NT2/D1 (cell line): ENCODE data around the gene TMEM207.

Experiments
- DNase-seq: peaks from one replicate; pipeline ENCODE4 v3.0.0-alpha.2; 2011; ENCODE audit warnings: low read depth, low spot score
- H3K27me3 ChIP-seq: 2 replicates; pipeline ENCODE4 v1.6.0; 2011; ENCODE audit warnings: mild to moderate bottlenecking; ENCODE audit not compliant: insufficient read length, insufficient read depth
- H3K36me3 ChIP-seq: 2 replicates; pipeline ENCODE4 v1.6.1; 2011; ENCODE audit warnings: mild to moderate bottlenecking, low read length, mixed read lengths; ENCODE audit not compliant: insufficient read depth, insufficient read length
- H3K4me1 ChIP-seq: 2 replicates; pipeline ENCODE4 v1.5.1; 2011; ENCODE audit not compliant: insufficient read depth, insufficient read length
- H3K4me3 ChIP-seq: 2 replicates; pipeline ENCODE4 v1.5.1; 2011; ENCODE audit warnings: low read depth; ENCODE audit not compliant: insufficient read length
- H3K9ac ChIP-seq: 2 replicates; pipeline ENCODE4 v1.6.0; 2011; ENCODE audit warnings: low read depth; ENCODE audit not compliant: insufficient read length
- H3K9me3 ChIP-seq: 2 replicates; pipeline ENCODE4 v1.5.1; 2011; ENCODE audit warnings: mild to moderate bottlenecking, low read length; ENCODE audit not compliant: insufficient read depth
- SUZ12 ChIP-seq: IDR thresholded peaks from 2 replicates; pipeline ENCODE4 v1.6.1; 2011; ENCODE audit not compliant: insufficient read length, insufficient read depth; ENCODE audit errors: extremely low read depth
- YY1 ChIP-seq: IDR thresholded peaks from 2 replicates; pipeline ENCODE4 v1.6.1; 2011; ENCODE audit not compliant: insufficient read length, insufficient read depth
- ZNF274 ChIP-seq: IDR thresholded peaks from 2 replicates; pipeline ENCODE4 v1.6.1; 2011; ENCODE audit warnings: mild to moderate bottlenecking, low read depth, low read length

TMEM207 gene

GRCh38 chr3:190414297-190414696 lies 35.4 kb downstream of the TMEM207 start:
- Histone ChIP-seq H3K36me3 (no peaks in the 10 kb centered on the region), H3K9ac (no peak overlapping the region), H3K9me3 (peaks cover 20% of the 10 kb centered on the region), H3K4me1 (no peaks in the 10 kb centered on the region), H3K27me3 (no peaks in the 10 kb centered on the region), H3K4me3 (no peak overlapping the region)
- no peak for TF ChIP-seq SUZ12
- no peak for TF ChIP-seq ZNF274
- no peak for TF ChIP-seq YY1
- DNase-seq, result no peak

- no peaks in the 10 kb centered on the region for H3K9me3 ChIP-seq
- no peaks in the 10 kb centered on the region for H3K27me3 ChIP-seq
- H3K4me1 ChIP-seq, result no peaks in the 10 kb centered on the region
- TF ChIP-seq SUZ12, result no peak
- TF ChIP-seq YY1, result no peak
- TF ChIP-seq ZNF274, result no peak
- H3K4me3 ChIP-seq, result no peak overlapping the region
- no peak for DNase-seq
- no peaks in the 10 kb centered on the region for H3K36me3 ChIP-seq
- no peak overlapping the region for H3K9ac ChIP-seq
Measured at GRCh38 chr3:190404715-190405114, 45.0 kb downstream of the TMEM207 start.

- Histone ChIP-seq H3K9ac (no peak overlapping the region), H3K27me3 (no peaks in the 10 kb centered on the region), H3K9me3 (no peaks in the 10 kb centered on the region), H3K4me3 (no peak overlapping the region), H3K36me3 (no peaks in the 10 kb centered on the region), H3K4me1 (no peaks in the 10 kb centered on the region)
- TF ChIP-seq YY1, result no peak
- TF ChIP-seq SUZ12, result no peak
- TF ChIP-seq ZNF274, result no peak
- DNase-seq, result no peak
Measured at GRCh38 chr3:190401963-190402362, 47.7 kb downstream of the TMEM207 start.

- no peak for DNase-seq
- no peak overlapping the region for H3K4me3 ChIP-seq
- H3K9me3 ChIP-seq, result no peaks in the 10 kb centered on the region
- H3K4me1 ChIP-seq, result no peaks in the 10 kb centered on the region
- no peaks in the 10 kb centered on the region for H3K36me3 ChIP-seq
- no peak for TF ChIP-seq ZNF274
- no peak for TF ChIP-seq YY1
- TF ChIP-seq SUZ12, result no peak
- H3K27me3 ChIP-seq, result no peaks in the 10 kb centered on the region
- H3K9ac ChIP-seq, result no peak overlapping the region
Measured at GRCh38 chr3:190399677-190400076, 50.0 kb downstream of the TMEM207 start.

- DNase-seq, result no peak
- Histone ChIP-seq H3K4me1 (no peaks in the 10 kb centered on the region), H3K9ac (no peak overlapping the region), H3K27me3 (no peaks in the 10 kb centered on the region), H3K36me3 (no peaks in the 10 kb centered on the region), H3K4me3 (no peak overlapping the region), H3K9me3 (no peaks in the 10 kb centered on the region)
- TF ChIP-seq YY1, result no peak
- TF ChIP-seq ZNF274, result no peak
- TF ChIP-seq SUZ12, result no peak
Measured at GRCh38 chr3:190397889-190398288, 51.8 kb downstream of the TMEM207 start.

GRCh38 chr3:190396001-190396400 lies 53.7 kb downstream of the TMEM207 start:
- TF ChIP-seq SUZ12 (no peak), ZNF274 (no peak), YY1 (no peak)
- Histone ChIP-seq H3K9me3 (no peaks in the 10 kb centered on the region), H3K27me3 (no peaks in the 10 kb centered on the region), H3K4me1 (no peaks in the 10 kb centered on the region), H3K9ac (no peak overlapping the region), H3K36me3 (no peaks in the 10 kb centered on the region), H3K4me3 (no peak overlapping the region)
- DNase-seq, result no peak

GRCh38 chr3:190388703-190389102 lies 61.0 kb downstream of the TMEM207 start:
- H3K27me3 ChIP-seq, result no peaks in the 10 kb centered on the region
- no peaks in the 10 kb centered on the region for H3K4me1 ChIP-seq
- H3K9ac ChIP-seq, result no peak overlapping the region
- no peaks in the 10 kb centered on the region for H3K36me3 ChIP-seq
- no peaks in the 10 kb centered on the region for H3K9me3 ChIP-seq
- H3K4me3 ChIP-seq, result no peak overlapping the region
- no peak for TF ChIP-seq ZNF274
- no peak for TF ChIP-seq SUZ12
- no peak for TF ChIP-seq YY1
- no peak for DNase-seq

- no peak for DNase-seq
- no peak for TF ChIP-seq ZNF274
- TF ChIP-seq YY1, result no peak
- no peak within 1 kb of the TSS for H3K4me3 ChIP-seq
- H3K4me1 ChIP-seq, result no peaks in the 10 kb centered on the region
- H3K9me3 ChIP-seq, result no peaks in the 10 kb centered on the region
- H3K9ac ChIP-seq, result no peak within 1 kb of the TSS
- H3K36me3 ChIP-seq, result no peaks in the 10 kb centered on the region
- H3K27me3 ChIP-seq, result no peaks in the 10 kb centered on the region
Measured at GRCh38 chr3:190387578-190388213, 62.0 kb downstream of the TMEM207 start, which contains the start of gene CLDN16. Gene CLDN16 (plus strand): TSS chr3:190388163. CDS start chr3:190388330, 167 bp downstream.
